CD4-positive, CD25-positive, alpha-beta regulatory T cell (primary cell): ENCODE results near the gene GNPTAB. TPM values are rescaled to one million over a fixed set of nuclear protein-coding genes. Genes with fewer than 3 reads are reported as not detected.
A peak's percentile ranks its signal among the peaks of the same experiment; 100 is the strongest.

Experiments used
- ATAC-seq, 2 donors: fragments of 150-1000 bp; cut with Tn5 transposase; one replicate each; pipeline ENCODE4 v1.10.0; 2021; ENCODE audit warnings: low read depth in 2 of 2, moderate number of reproducible peaks in 2 of 2, moderate library complexity in 1 of 2
- DNase-seq, 3 donors: peaks; one replicate each; pipeline versions ENCODE4 v3.0.0 to v3.0.0-alpha.2; 2012 to 2022; ENCODE audit warnings: mixed read lengths in 1 of 3
- H3K27ac ChIP-seq: one replicate; pipeline ENCODE4 v1.7.0; 2013; ENCODE audit warnings: mild to moderate bottlenecking, low read length; ENCODE audit not compliant: insufficient read depth, poor library complexity, severe bottlenecking
- H3K27me3 ChIP-seq: one replicate; pipeline ENCODE4 v1.7.0; 2013; ENCODE audit warnings: low read length; ENCODE audit not compliant: control insufficient read depth, insufficient read depth
- H3K36me3 ChIP-seq: one replicate; pipeline ENCODE4 v1.7.0; 2013; ENCODE audit warnings: mild to moderate bottlenecking, low read length, moderate library complexity; ENCODE audit not compliant: control insufficient read depth, insufficient read depth
- H3K4me1 ChIP-seq: 2 replicates; pipeline ENCODE4 v1.7.0; 2013; ENCODE audit warnings: mild to moderate bottlenecking, low read length; ENCODE audit not compliant: insufficient read depth, control insufficient read depth, poor library complexity, severe bottlenecking
- H3K4me3 ChIP-seq: one replicate; pipeline ENCODE4 v1.7.0; 2013; ENCODE audit warnings: low read depth, mild to moderate bottlenecking, low read length, moderate library complexity
- H3K9me3 ChIP-seq, 2 experiments: 1 replicate in 1 of 2; 2 replicates in 1 of 2; pipeline ENCODE4 v1.7.0; 2013; ENCODE audit warnings: low read length in 2 of 2, mild to moderate bottlenecking in 1 of 2, moderate library complexity in 1 of 2; ENCODE audit not compliant: control insufficient read depth in 2 of 2
- H3K27ac Mint-ChIP-seq, 3 donors: one replicate each; pipeline ENCODE4 v1.8.0; 2020 to 2022; ENCODE audit warnings: mild to moderate bottlenecking in 3 of 3, mixed read lengths in 3 of 3, moderate library complexity in 2 of 3
- H3K27me3 Mint-ChIP-seq: one replicate; pipeline ENCODE4 v1.8.0; 2022; ENCODE audit warnings: mild to moderate bottlenecking, mixed read lengths
- H3K36me3 Mint-ChIP-seq: one replicate; pipeline ENCODE4 v1.8.0; 2020; ENCODE audit warnings: mixed read lengths
- H3K4me1 Mint-ChIP-seq, 4 donors: one replicate each; pipeline ENCODE4 v1.8.0; 2020 to 2022; ENCODE audit warnings: mixed read lengths in 4 of 4, mild to moderate bottlenecking in 1 of 4
- H3K4me3 Mint-ChIP-seq, 4 donors: one replicate each; pipeline ENCODE4 v1.8.0; 2020 to 2022; ENCODE audit warnings: mild to moderate bottlenecking in 4 of 4, mixed read lengths in 4 of 4, moderate library complexity in 3 of 4
- H3K9me3 Mint-ChIP-seq, 7 donors: one replicate each; pipeline ENCODE4 v1.8.0; 2020 to 2022; ENCODE audit warnings: mixed read lengths in 7 of 7, mild to moderate bottlenecking in 3 of 7, moderate library complexity in 2 of 7
- polyA plus RNA-seq, 4 donors: library from polyadenylated mRNA; unstranded; fragments of 300-500 nt; fragmentation: Illumina TruSeq; gene quantifications; one replicate each; pipeline ENCODE4 v1.2.3, GENCODE V29; 2021
- total RNA-seq: library from RNA; stranded (reverse); gene quantifications from one replicate; pipeline ENCODE4 v1.2.3, GENCODE V29; 2022

The GNPTAB gene
- total and polyA plus RNA-seq, 5 donors from 2014 or later, result 25.8 to 53.6 (median 32.2) TPM

DNA sequence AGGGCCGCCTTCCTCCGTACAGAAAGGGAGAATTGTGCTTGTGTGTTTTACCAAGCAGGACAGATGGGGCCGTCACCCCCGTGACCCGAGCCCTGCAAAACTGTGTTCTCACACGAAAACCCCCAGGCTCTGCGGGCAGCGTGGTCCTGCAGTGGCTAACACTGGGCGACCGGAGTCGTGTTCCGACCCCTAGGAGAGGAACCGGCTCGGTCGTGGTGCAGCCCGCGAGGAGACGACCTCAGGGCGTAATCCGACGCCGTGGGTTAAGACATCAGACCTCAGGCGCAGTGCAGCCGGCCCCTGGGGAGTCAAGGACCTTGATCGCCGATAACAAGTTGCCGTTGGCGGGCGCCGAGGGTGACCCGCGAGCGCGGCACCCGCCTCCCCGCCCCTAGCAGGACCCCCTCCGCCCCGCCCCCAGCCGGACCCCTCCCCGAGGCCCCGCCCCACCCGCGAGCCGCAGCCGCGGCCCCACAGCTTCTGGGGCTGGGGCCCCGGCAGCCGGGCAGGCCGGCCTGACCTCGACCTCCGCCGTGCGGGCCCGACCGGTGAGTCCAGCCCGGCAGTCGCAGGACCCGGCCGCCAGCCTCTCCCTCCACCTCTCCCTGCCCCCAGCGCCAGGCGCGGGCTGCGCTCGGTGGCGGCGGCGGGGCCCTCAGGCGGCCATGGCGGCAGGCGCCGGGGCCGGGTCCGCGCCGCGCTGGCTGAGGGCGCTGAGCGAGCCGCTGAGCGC lies 133.4 kb downstream of the GNPTAB start, which contains the start of gene CHPT1:
TSS of gene CHPT1 (plus strand) at position 444 of the 733 bp plus-strand sequence. CDS start at position 666, 222 bp downstream.
- Mint-ChIP-seq H3K27ac (peak within 1 kb of the TSS; percentile 76 to 93 (median 92)), H3K4me3 (peak within 1 kb of the TSS; percentile 88 to 94 (median 94)), H3K27me3 (peaks cover 35% of the 10 kb centered on the region), H3K9me3 (no peaks in the 10 kb centered on the region), H3K4me1 (peaks cover 0 to 58% (median 25%) of the 10 kb centered on the region in 4 donors), H3K36me3 (no peaks in the 10 kb centered on the region)
- H3K27me3 ChIP-seq, result no peaks in the 10 kb centered on the region
- peaks cover 5% of the 10 kb centered on the region for H3K4me1 ChIP-seq
- DNase-seq (peak; percentile 57 to 65 (median 58)), ATAC-seq (peak; percentile 70 to 72)
- H3K4me3 ChIP-seq, result peak within 1 kb of the TSS; percentile 81
- H3K9me3 ChIP-seq, result no peaks in the 10 kb centered on the region
- peak within 1 kb of the TSS; percentile 27 for H3K27ac ChIP-seq
- H3K36me3 ChIP-seq, result no peaks in the 10 kb centered on the region

DNA sequence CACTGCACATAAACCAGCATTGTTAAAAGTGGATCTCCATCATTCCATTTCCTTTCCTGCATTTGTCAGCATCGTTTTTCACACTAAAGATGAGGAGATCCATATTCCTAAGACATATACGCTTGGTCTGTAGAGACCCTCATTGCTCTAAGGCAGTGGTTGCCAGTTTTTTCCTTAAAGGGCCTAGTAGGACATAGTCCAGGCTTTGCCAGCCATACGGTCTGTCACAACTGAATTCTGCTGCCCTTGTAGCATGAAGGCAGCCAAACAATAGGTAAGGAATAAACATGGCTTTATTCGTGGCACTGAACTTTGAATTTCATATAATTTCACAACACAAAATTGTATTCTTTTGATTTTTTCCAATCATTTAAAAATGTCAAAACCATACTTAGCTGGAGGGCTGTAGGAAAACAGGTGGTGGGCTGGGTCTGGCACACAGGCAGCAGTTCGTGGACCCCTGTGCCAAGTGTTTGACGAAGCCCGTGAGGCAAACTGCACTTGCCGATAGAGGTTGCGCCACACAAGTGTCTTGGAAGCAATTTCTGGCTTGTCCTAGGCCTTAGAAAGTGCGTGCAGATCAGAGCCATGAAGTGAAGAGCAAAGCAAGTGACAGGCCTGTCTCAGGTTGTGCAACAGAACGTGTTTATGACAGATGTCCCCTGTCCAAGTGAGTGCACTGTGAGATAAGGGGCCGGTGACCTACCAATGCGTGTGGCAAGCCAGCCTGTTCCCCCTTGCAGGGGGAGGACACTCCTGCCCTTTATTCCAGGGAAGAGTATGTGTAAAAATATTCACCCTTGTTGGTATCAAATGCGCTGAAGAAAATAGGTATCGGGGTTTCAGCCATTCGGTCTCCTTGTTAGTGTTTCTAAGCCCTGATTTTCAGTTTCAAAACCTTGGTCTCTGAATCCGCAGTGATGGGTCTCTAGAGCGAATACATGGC lies 134.2 kb downstream of the GNPTAB start:
- no peaks in the 10 kb centered on the region for H3K36me3 Mint-ChIP-seq
- DNase-seq (peak in 1 of 3 donors; percentile 4), ATAC-seq (peak in 1 of 2 donors; percentile 28)
- peak overlapping the region; percentile 76 to 94 (median 88) for H3K4me3 Mint-ChIP-seq
- H3K4me3 ChIP-seq, result peak overlapping the region; percentile 81
- H3K9me3 Mint-ChIP-seq, result no peaks in the 10 kb centered on the region
- H3K36me3 ChIP-seq, result no peaks in the 10 kb centered on the region
- H3K27me3 ChIP-seq, result no peaks in the 10 kb centered on the region
- peaks cover 0 to 51% (median 23%) of the 10 kb centered on the region in 4 donors for H3K4me1 Mint-ChIP-seq
- peaks cover 35% of the 10 kb centered on the region for H3K27me3 Mint-ChIP-seq
- peak overlapping the region; percentile 75 to 93 (median 92) for H3K27ac Mint-ChIP-seq
- H3K27ac ChIP-seq, result peak overlapping the region; percentile 25
- no peaks in the 10 kb centered on the region for H3K9me3 ChIP-seq
- H3K4me1 ChIP-seq, result peaks cover 5% of the 10 kb centered on the region

DNA sequence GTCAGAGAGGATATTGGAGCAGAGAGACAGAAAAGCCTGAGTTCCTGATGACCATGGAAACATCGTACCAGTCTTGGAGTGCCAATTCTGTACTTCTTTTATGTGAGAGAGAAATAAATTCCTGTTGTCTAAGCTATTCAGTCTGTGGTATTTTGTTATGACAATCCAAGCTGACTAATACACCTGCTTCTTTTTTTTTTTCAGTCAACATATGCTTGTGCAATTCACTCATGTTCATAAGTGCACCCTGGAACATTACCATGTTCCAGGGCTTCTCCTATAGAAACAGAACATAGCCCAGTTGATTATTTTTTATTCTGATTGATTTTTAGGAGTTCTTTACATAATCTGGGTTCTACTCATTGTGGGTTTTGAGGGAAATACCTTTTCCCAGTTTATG lies 135.1 kb downstream of the GNPTAB start:
- DNase-seq (no peak), ATAC-seq (no peak)
- H3K36me3 Mint-ChIP-seq, result no peaks in the 10 kb centered on the region
- peaks cover 0 to 43% (median 21%) of the 10 kb centered on the region in 4 donors for H3K4me1 Mint-ChIP-seq
- Histone ChIP-seq H3K9me3 (no peaks in the 10 kb centered on the region), H3K4me1 (peaks cover 5% of the 10 kb centered on the region), H3K36me3 (no peaks in the 10 kb centered on the region), H3K27ac (no peak overlapping the region), H3K4me3 (no peak overlapping the region), H3K27me3 (no peaks in the 10 kb centered on the region)
- H3K9me3 Mint-ChIP-seq, result no peaks in the 10 kb centered on the region
- peak overlapping the region in 2 of 4 donors; percentile 51 to 94 for H3K4me3 Mint-ChIP-seq
- peaks cover 35% of the 10 kb centered on the region for H3K27me3 Mint-ChIP-seq
- peak overlapping the region in 2 of 3 donors; percentile 8 to 49 for H3K27ac Mint-ChIP-seq

Other genes with a start within 250 kb of the GNPTAB start
- not detected for gene MYBPC1, start 236.0 kb downstream of the GNPTAB start, total RNA-seq
- not detected for gene MYBPC1, start 236.0 kb downstream of the GNPTAB start, polyA plus RNA-seq
- 9.1 TPM for gene CHPT1, start 133.3 kb downstream of the GNPTAB start, total RNA-seq
- gene CHPT1, start 133.3 kb downstream of the GNPTAB start, polyA plus RNA-seq, result 10 to 100 TPM in 3 of 4 donors, 1 to 10 TPM in 1; 2.8 to 15.3 (median 12.1) TPM
- gene SYCP3, start 91.5 kb downstream of the GNPTAB start, total RNA-seq, result 0.27 TPM
- gene SYCP3, start 91.5 kb downstream of the GNPTAB start, polyA plus RNA-seq, result under 1 TPM in 2 of 4 donors, not detected in 2; 0.03 to 0.23 TPM
- gene DRAM1, start 46.6 kb upstream of the GNPTAB start, total RNA-seq, result 3.5 TPM
- gene DRAM1, start 46.6 kb upstream of the GNPTAB start, polyA plus RNA-seq, result 1 to 10 TPM; 2.6 to 4.7 (median 3.7) TPM
- gene WASHC3, start 231.0 kb upstream of the GNPTAB start, total RNA-seq, result 50.7 TPM
- gene WASHC3, start 231.0 kb upstream of the GNPTAB start, polyA plus RNA-seq, result 100 to 1,000 TPM in 3 of 4 donors, 10 to 100 TPM in 1; 94.7 to 168 (median 142) TPM